Transverse colon (tissue), 4 donors: ENCODE data around the gene EPS8L3. TPM values are rescaled to one million over a fixed set of nuclear protein-coding genes. Genes with fewer than 3 reads are reported as not detected.

Experiments
- DNase-seq: peaks from one replicate; pipeline ENCODE4 v3.0.0-alpha.2; 2019
- H3K27ac ChIP-seq, 4 donors: fragments of 200-600 bp; sonication (generic); 2 replicates each; pipeline ENCODE4 v1.5.1; 2016 to 2018; ENCODE audit warnings: inconsistent platforms in 4 of 4
- H3K27me3 ChIP-seq: fragments of 200-600 bp; sonication (generic); 2 replicates; pipeline ENCODE4 v1.5.1; 2017; ENCODE audit warnings: inconsistent platforms
- H3K36me3 ChIP-seq, 4 donors: fragments of 200-600 bp; sonication (generic); 2 replicates each; pipeline ENCODE4 v1.5.1; 2017 to 2019; ENCODE audit warnings: inconsistent platforms in 4 of 4
- H3K4me1 ChIP-seq, 4 donors: fragments of 200-600 bp; sonication (generic); 2 replicates each; pipeline ENCODE4 v1.5.1; 2017 to 2020; ENCODE audit warnings: inconsistent platforms in 4 of 4
- H3K4me3 ChIP-seq, 4 donors: fragments of 200-600 bp; sonication (generic); 1 replicate in 1 of 4; 2 replicates in 3 of 4; pipeline versions ENCODE4 v1.5.1 to v1.6.1; 2017 to 2019; ENCODE audit warnings: inconsistent platforms in 4 of 4
- H3K9me3 ChIP-seq, 2 donors: fragments of 200-600 bp; sonication (generic); 2 replicates each; pipeline ENCODE4 v1.5.1; 2017 to 2019; ENCODE audit warnings: inconsistent platforms in 2 of 2
- CTCF ChIP-seq, 5 experiments: fragments of 200-600 bp in 3 of 5; fragments of 450-650 bp in 2 of 5; sonication (generic) in 3 of 5; IDR thresholded peaks; 1 replicate in 2 of 5; 2 replicates in 3 of 5; pipeline ENCODE4 v1.5.1; 2016 to 2017; ENCODE audit warnings: antibody characterized with exemption in 5 of 5, inconsistent platforms in 3 of 5, mild to moderate bottlenecking in 2 of 5, moderate library complexity in 1 of 5
- EP300 ChIP-seq: sonication (generic); formaldehyde crosslinking; IDR thresholded peaks from one replicate; pipeline ENCODE4 v1.6.1; 2017; ENCODE audit warnings: antibody characterized with exemption, low read depth
- POLR2A ChIP-seq: fragments of 450-650 bp; IDR thresholded peaks from one replicate; pipeline ENCODE4 v1.6.1; 2016; ENCODE audit warnings: antibody characterized with exemption, mild to moderate bottlenecking, moderate library complexity
- POLR2AphosphoS5 ChIP-seq, 3 donors: sonication (generic); formaldehyde crosslinking; IDR thresholded peaks; one replicate each; pipeline ENCODE4 v1.6.1; 2016; ENCODE audit warnings: antibody characterized with exemption in 3 of 3
- WGBS, 2 donors: methylation state at CpG; one replicate each; pipeline ENCODE4 v1.1.5; 2018; ENCODE audit warnings: low coverage in 1 of 2; 5-methylcytosine and 5-hydroxymethylcytosine counted together
- in situ Hi-C, 4 donors: fragments of 200-750 bp; cut with MboI; loops; one replicate each; pipeline versions ENCODE4 v1.15.0 to v1.15.1; 2017; ENCODE audit warnings: low sequenced_read_pairs in 3 of 4, low pct_ligation_motif_present in 1 of 4, low pct_unique_long_range_greater_than_20kb in 1 of 4
- intact Hi-C: fragments of 100-400 bp; cut with DNase I; formaldehyde crosslinking; loops from one replicate; pipeline ENCODE4 v1.15.1; 2023; ENCODE audit warnings: low total_unique reads
- total RNA-seq, 4 donors: library from RNA; depleted of rRNA; stranded (reverse); fragments of >200 nt; gene quantifications; one replicate each; pipeline ENCODE4 v1.1.0, GENCODE V29; 2016

Gene EPS8L3
- total RNA-seq, 4 donors from 2014 or later, result 228 to 468 (median 363) TPM

- Histone ChIP-seq H3K4me3 (no peak overlapping the region), H3K9me3 (no peaks in the 10 kb centered on the region), H3K4me1 (peaks cover 0 to 4% (median under 1%) of the 10 kb centered on the region in 4 donors), H3K27me3 (no peaks in the 10 kb centered on the region), H3K36me3 (no peaks in the 10 kb centered on the region), H3K27ac (no peak overlapping the region)
- DNase-seq, result no peak
- 44 to 77% methylated on average over 4 to 7 of the region's 7 CpGs for WGBS, 2 donors
- TF ChIP-seq POLR2A (no peak), POLR2AphosphoS5 (IDR thresholded peaks at IDR 0.05) (no peak), EP300 (no peak), CTCF (IDR thresholded peaks at IDR 0.05) (no peak)
- intact Hi-C loops, result no loop called here
- in situ Hi-C loops, result loop anchor here in 1 of 4 donors (5.0 kb wide), 1 partner anchor 51 kb away; no protein-coding TSS in a partner anchor
Measured at GRCh38 chr1:109722908-109723691, 40.6 kb downstream of the EPS8L3 start.

GRCh38 chr1:109721971-109722370 lies 41.8 kb downstream of the EPS8L3 start:
- 87% methylated on average over 1 of the region's 1 CpG; no CpG with 5 or more reads in 1 of the 2 donors for WGBS, 2 donors
- no peaks in the 10 kb centered on the region for H3K27me3 ChIP-seq

GRCh38 chr1:109721042-109721441 lies 42.7 kb downstream of the EPS8L3 start:
- TF ChIP-seq POLR2AphosphoS5 (IDR thresholded peaks at IDR 0.05) (no peak), EP300 (no peak), CTCF (IDR thresholded peaks at IDR 0.05) (no peak), POLR2A (no peak)
- Histone ChIP-seq H3K4me1 (peaks cover 0 to 4% (median under 1%) of the 10 kb centered on the region in 4 donors), H3K27ac (no peak overlapping the region), H3K4me3 (no peak overlapping the region), H3K9me3 (no peaks in the 10 kb centered on the region), H3K36me3 (no peaks in the 10 kb centered on the region), H3K27me3 (no peaks in the 10 kb centered on the region)
- intact Hi-C loops, result no loop called here
- WGBS, 2 donors, result 90% methylated on average over 5 of the region's 5 CpGs; no CpG with 5 or more reads in 1 of the 2 donors
- no peak for DNase-seq
- in situ Hi-C loops, result loop anchor here in 1 of 4 donors (5.0 kb wide), 1 partner anchor 49 kb away; no protein-coding TSS in a partner anchor

More at GRCh38 chr1:109721971-109722370, 41.8 kb downstream of the EPS8L3 start:
- Histone ChIP-seq H3K36me3 (no peaks in the 10 kb centered on the region), H3K4me3 (no peak overlapping the region), H3K4me1 (peaks cover 0 to 4% (median under 1%) of the 10 kb centered on the region in 4 donors), H3K27ac (no peak overlapping the region), H3K9me3 (no peaks in the 10 kb centered on the region)
- TF ChIP-seq EP300, result no peak
- no peak for DNase-seq
- in situ Hi-C loops, result loop anchor here in 1 of 4 donors (5.0 kb wide), 1 partner anchor 50 kb away; no protein-coding TSS in a partner anchor
- intact Hi-C loops, result no loop called here

- Histone ChIP-seq H3K27ac (no peak overlapping the region), H3K36me3 (no peaks in the 10 kb centered on the region), H3K9me3 (no peaks in the 10 kb centered on the region), H3K4me1 (peaks cover 0 to 4% (median under 1%) of the 10 kb centered on the region in 4 donors), H3K27me3 (no peaks in the 10 kb centered on the region), H3K4me3 (no peak overlapping the region)
- 65 to 68% methylated on average over 5 of the region's 5 CpGs for WGBS, 2 donors
- TF ChIP-seq POLR2A (no peak), CTCF (IDR thresholded peaks at IDR 0.05) (no peak), POLR2AphosphoS5 (IDR thresholded peaks at IDR 0.05) (no peak), EP300 (no peak)
- in situ Hi-C loops (no loop called here), intact Hi-C loops (no loop called here)
- DNase-seq, result no peak
Measured at GRCh38 chr1:109719337-109719837, 44.3 kb downstream of the EPS8L3 start.
